ENCODE measurements around the gene PDCD1LG2. TPM values are rescaled to one million over a fixed set of nuclear protein-coding genes. Genes with fewer than 3 reads are reported as not detected.

The PDCD1LG2 gene
- total and polyA plus RNA-seq, 2 of the 8 experiments (the other 6 are each of a cell fraction or from before 2014, with no cell fraction given): not detected

DNA sequence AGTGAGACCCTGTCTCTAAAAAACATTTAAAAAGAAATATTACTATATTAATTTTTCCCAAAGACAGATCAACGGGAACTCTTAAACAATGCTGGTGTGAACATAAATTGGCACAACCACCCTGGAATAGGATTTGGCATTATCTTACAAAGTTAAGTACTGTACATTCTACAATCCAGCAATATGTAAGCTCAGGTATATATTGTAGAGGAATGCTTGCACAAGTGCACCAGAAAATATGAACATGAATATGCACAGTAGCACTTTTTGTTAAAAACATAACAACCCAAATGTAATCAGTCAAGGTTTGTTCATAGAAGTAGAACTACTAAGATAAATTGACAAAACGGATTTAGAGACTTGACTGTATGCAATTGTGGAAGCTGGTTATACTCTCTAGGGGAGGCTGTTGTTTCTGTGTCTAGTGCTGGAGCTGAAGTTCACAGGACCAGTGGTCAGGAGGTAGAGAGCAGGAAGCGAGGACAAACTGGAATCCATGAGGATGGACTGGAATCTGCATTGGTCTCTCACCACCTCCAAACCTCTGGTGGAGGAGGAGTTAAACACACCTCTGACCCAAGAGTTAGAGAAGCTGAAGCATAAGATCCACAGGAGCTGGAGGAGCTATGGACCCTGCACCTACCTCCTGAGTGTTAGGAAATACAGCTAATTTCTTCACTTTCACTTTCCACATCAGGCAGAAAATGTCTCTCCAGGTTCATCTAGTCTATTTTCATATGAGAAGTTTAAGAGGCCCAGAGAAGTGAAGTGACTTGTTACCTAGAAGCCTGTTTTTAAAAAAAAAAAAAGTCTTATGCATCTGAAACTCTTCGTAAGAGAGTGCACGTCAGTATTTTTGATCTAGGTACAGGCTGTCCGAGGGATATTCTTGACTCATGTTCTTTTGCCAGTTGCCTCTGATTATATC, 98.2 kb downstream of the PDCD1LG2 start (continued):
- TF ChIP-seq SP1 (IDR thresholded peaks at IDR 0.05; ENCODE audit: low read depth, low read length): no peak
- TF ChIP-seq RAD21 (IDR thresholded peaks at IDR 0.05 in 1 of 2, conservative IDR thresholded peaks at IDR 0.05 in 1 of 2; ENCODE audit: low read depth in 2 of 2, low read length in 2 of 2): no peak
- TF ChIP-seq, protein P1, sequence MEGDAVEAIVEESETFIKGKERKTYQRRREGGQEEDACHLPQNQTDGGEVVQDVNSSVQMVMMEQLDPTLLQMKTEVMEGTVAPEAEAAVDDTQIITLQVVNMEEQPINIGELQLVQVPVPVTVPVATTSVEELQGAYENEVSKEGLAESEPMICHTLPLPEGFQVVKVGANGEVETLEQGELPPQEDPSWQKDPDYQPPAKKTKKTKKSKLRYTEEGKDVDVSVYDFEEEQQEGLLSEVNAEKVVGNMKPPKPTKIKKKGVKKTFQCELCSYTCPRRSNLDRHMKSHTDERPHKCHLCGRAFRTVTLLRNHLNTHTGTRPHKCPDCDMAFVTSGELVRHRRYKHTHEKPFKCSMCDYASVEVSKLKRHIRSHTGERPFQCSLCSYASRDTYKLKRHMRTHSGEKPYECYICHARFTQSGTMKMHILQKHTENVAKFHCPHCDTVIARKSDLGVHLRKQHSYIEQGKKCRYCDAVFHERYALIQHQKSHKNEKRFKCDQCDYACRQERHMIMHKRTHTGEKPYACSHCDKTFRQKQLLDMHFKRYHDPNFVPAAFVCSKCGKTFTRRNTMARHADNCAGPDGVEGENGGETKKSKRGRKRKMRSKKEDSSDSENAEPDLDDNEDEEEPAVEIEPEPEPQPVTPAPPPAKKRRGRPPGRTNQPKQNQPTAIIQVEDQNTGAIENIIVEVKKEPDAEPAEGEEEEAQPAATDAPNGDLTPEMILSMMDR (IDR thresholded peaks at IDR 0.05; ENCODE audit: control extremely low read depth in 1 of 3, insufficient read depth in 1 of 3, low read depth in 1 of 3, low read length in 3 of 3): no peak
- no peak for TF ChIP-seq RNF2 (IDR thresholded peaks at IDR 0.05; ENCODE audit: borderline replicate concordance, low read depth, low read length, missing control alignments, poor library complexity, severe bottlenecking)
- TF ChIP-seq ASH2L (IDR thresholded peaks at IDR 0.05; ENCODE audit: low read length): no peak
- TF ChIP-seq KDM5A (IDR thresholded peaks at IDR 0.05; ENCODE audit: low read length): no peak
- TF ChIP-seq YY1 (IDR thresholded peaks at IDR 0.05; ENCODE audit: low read depth, low read length): no peak
